SK-N-SH treated with all-trans-retinoic acid at 6 μM for 48 hours (cell line): ENCODE results near the gene TMEM222.

Experiments
- ARNTL ChIP-seq: fragments of 450-650 bp; formaldehyde crosslinking; IDR thresholded peaks from 2 replicates; pipeline ENCODE4 v1.5.0; 2020; ENCODE audit warnings: low read depth, mild to moderate bottlenecking, moderate library complexity, borderline replicate concordance
- BACH2 ChIP-seq: fragments of 250-450 bp; sonication (Bioruptor Pico); IDR thresholded peaks from 2 replicates; pipeline ENCODE4 v1.9.0; 2021; ENCODE audit warnings: mild to moderate bottlenecking, borderline replicate concordance
- ESRRG ChIP-seq: fragments of 250-450 bp; sonication (Bioruptor Pico); IDR thresholded peaks from 2 replicates; pipeline ENCODE4 v1.6.1; 2021; ENCODE audit warnings: mild to moderate bottlenecking
- GLIS3 ChIP-seq: fragments of 250-450 bp; sonication (Bioruptor Pico); IDR thresholded peaks from 2 replicates; pipeline ENCODE4 v1.5.0; 2020; ENCODE audit warnings: mild to moderate bottlenecking, moderate library complexity
- PPARA ChIP-seq: fragments of 250-450 bp; sonication (Bioruptor Pico); IDR thresholded peaks from 2 replicates; pipeline ENCODE4 v1.5.0; 2020; ENCODE audit warnings: mild to moderate bottlenecking, borderline replicate concordance
- RARB ChIP-seq: fragments of 250-450 bp; sonication (Bioruptor Pico); IDR thresholded peaks from 2 replicates; pipeline ENCODE4 v1.8.0; 2021; ENCODE audit warnings: mild to moderate bottlenecking, moderate library complexity
- SNAI2 ChIP-seq: fragments of 250-450 bp; sonication (Bioruptor Pico); IDR thresholded peaks from 2 replicates; pipeline ENCODE4 v1.5.0; 2020; ENCODE audit warnings: mild to moderate bottlenecking, moderate library complexity
- ZFP3 ChIP-seq: fragments of 250-450 bp; sonication (Bioruptor Pico); IDR thresholded peaks from 2 replicates; pipeline ENCODE4 v1.5.0; 2020; ENCODE audit warnings: mild to moderate bottlenecking, moderate library complexity
- ZFP30 ChIP-seq: fragments of 450-650 bp; formaldehyde crosslinking; IDR thresholded peaks from 2 replicates; pipeline ENCODE4 v1.5.0; 2022; ENCODE audit warnings: mild to moderate bottlenecking, moderate library complexity
- ZNF565 ChIP-seq: fragments of 450-650 bp; formaldehyde crosslinking; conservative IDR thresholded peaks from 2 replicates; pipeline ENCODE4 v1.5.0; 2020; ENCODE audit warnings: low read depth, mild to moderate bottlenecking, moderate library complexity
- ZNF70 ChIP-seq: fragments of 450-650 bp; formaldehyde crosslinking; IDR thresholded peaks from 2 replicates; pipeline ENCODE4 v1.5.0; 2020; ENCODE audit warnings: mild to moderate bottlenecking, moderate library complexity
- TF ChIP-seq, protein P1 (sequence below): fragments of 250-450 bp; sonication (Bioruptor Pico); IDR thresholded peaks from 2 replicates; pipeline ENCODE4 v1.5.1; 2020; ENCODE audit warnings: low read depth, mild to moderate bottlenecking, moderate library complexity
- TF ChIP-seq, protein P2 (sequence below): fragments of 250-450 bp; sonication (Bioruptor Pico); IDR thresholded peaks from 2 replicates; pipeline ENCODE4 v1.8.0; 2020; ENCODE audit warnings: mild to moderate bottlenecking, moderate library complexity, borderline replicate concordance

DNA sequence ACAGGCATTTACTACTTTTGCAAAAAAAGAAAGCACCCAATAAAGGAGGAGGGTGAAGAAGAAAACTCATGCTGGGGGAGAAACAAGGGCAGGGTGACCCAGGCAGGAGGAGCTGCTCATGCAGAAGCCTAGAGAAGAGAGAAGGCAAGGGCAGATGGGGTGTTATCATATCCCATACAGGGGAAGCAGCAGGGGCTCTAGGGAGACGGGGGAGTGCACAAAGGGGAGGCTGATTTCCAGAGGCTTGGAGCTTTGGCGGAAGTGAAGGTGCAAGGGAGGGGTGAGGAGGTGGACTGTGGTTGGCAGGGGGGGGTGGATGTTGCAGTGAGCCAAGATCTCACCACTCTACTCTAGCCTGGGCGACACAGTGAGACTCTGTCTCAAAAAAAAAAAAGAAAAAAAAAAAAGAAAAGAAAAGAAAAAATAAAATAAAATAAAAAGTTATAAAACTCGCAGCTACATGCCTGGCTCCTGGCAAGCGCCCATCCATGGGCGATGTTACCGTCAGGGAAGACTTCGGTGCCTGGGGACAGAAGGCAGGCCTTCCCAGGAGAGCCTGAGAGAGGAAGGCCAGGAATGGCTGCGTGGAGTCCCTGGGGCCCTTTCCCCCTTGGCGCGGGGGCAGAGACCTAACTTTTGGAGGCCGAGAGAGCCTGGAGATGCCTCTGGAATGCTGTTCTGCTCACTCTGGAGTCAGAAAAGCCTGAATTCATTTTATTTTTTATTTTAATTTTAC lies 56.0 kb downstream of the TMEM222 start:
- no peak for TF ChIP-seq ARNTL (CRISPR knock-in tag)
- no peak for TF ChIP-seq RARB (CRISPR knock-in tag)
- TF ChIP-seq ZNF565 (CRISPR knock-in tag) = no peak
- no peak for TF ChIP-seq GLIS3 (CRISPR knock-in tag)
- no peak for TF ChIP-seq PPARA (CRISPR knock-in tag)
- no peak for TF ChIP-seq ZFP3
- TF ChIP-seq SNAI2 (CRISPR knock-in tag) = no peak
- TF ChIP-seq ZFP30 (CRISPR knock-in tag) = no peak
- TF ChIP-seq, protein P1, sequence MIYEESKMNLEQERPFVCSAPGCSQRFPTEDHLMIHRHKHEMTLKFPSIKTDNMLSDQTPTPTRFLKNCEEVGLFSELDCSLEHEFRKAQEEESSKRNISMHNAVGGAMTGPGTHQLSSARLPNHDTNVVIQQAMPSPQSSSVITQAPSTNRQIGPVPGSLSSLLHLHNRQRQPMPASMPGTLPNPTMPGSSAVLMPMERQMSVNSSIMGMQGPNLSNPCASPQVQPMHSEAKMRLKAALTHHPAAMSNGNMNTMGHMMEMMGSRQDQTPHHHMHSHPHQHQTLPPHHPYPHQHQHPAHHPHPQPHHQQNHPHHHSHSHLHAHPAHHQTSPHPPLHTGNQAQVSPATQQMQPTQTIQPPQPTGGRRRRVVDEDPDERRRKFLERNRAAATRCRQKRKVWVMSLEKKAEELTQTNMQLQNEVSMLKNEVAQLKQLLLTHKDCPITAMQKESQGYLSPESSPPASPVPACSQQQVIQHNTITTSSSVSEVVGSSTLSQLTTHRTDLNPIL = no peak
- TF ChIP-seq ESRRG (CRISPR knock-in tag) = no peak
- no peak for TF ChIP-seq BACH2 (CRISPR knock-in tag)
- TF ChIP-seq, protein P2, sequence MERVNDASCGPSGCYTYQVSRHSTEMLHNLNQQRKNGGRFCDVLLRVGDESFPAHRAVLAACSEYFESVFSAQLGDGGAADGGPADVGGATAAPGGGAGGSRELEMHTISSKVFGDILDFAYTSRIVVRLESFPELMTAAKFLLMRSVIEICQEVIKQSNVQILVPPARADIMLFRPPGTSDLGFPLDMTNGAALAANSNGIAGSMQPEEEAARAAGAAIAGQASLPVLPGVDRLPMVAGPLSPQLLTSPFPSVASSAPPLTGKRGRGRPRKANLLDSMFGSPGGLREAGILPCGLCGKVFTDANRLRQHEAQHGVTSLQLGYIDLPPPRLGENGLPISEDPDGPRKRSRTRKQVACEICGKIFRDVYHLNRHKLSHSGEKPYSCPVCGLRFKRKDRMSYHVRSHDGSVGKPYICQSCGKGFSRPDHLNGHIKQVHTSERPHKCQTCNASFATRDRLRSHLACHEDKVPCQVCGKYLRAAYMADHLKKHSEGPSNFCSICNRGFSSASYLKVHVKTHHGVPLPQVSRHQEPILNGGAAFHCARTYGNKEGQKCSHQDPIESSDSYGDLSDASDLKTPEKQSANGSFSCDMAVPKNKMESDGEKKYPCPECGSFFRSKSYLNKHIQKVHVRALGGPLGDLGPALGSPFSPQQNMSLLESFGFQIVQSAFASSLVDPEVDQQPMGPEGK (CRISPR knock-in tag) = no peak
- TF ChIP-seq ZNF70 (CRISPR knock-in tag) = no peak
